ENCODE results near the gene DEK.
A peak's percentile ranks its signal among the peaks of the same experiment; 100 is the strongest.
"Not testable (repeated sequence)": the region's sequence is repeated elsewhere in the genome, so short reads cannot be mapped to it uniquely, and the experiment has no call there.

DEK gene

GRCh38 chr6:18240230-18240629 is 24.1 kb downstream of the DEK start:
- DNase-seq (ENCODE audit: low read depth in 2 of 2), result no peak

DNA sequence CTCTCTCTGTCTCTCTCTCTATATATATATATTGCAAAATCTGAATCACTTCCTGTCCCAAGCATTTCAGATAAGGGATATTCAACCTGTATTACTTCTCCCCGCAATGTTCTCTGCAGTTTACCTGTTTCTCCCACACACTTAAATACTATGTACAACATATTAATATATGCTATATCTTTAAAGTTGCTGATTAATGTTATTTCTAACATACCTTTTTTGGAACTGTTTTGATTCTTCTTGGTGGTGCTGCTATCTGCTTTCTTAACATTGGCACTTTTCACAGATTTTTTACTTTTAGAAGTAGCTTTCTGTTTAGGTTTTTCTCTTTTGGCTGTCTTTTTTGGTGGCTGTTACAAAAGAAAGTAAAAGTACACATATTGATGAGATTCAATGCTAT is 27.2 kb downstream of the DEK start:
- no peak for DNase-seq (ENCODE audit: low read depth in 2 of 2)

DNA sequence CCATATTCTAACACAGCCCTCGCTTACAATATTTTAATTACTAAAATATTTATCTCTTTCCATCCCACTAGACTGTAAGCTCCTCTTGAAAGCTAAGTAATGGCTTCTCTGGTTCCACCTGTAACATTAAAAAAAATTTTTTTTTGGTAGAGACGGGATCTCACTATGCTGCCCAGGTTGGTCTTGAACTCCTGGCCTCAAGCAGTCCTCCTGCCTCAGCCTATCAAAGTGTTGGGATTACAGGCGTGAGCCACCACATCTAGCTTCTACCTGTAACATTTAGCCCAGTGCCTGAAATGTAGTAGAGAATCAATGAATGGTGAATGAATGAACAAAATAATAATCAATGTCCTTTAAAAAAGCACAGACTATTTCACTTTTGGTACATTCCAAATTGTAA is 28.8 kb downstream of the DEK start:
- DNase-seq (ENCODE audit: low read depth in 2 of 2), result no peak

GRCh38 chr6:18234564-18234963 is 29.8 kb downstream of the DEK start:
- no peak for DNase-seq (ENCODE audit: low read depth in 2 of 2)

DNA sequence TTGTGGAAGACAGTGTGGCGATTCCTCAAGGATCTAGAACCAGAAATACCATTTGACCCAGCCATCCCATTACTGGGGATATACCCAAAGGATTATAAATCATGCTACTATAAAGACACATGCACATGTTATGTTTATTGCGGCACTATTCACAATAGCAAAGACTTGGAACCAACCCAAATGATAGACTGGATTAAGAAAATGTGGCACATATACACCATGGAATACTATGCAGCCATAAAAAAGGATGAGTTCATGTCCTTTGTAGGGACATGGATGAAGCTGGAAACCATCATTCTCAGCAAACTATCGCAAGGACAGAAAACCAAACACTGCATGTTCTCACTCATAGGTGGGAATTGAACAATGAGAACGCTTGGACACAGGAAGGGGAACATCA is 30.6 kb downstream of the DEK start:
- not testable (repeated sequence) for DNase-seq (ENCODE audit: low read depth in 2 of 2)

- not testable (repeated sequence) for DNase-seq (ENCODE audit: low read depth in 2 of 2)
Observed at GRCh38 chr6:18231856-18232255, 32.5 kb downstream of the DEK start.

DNA sequence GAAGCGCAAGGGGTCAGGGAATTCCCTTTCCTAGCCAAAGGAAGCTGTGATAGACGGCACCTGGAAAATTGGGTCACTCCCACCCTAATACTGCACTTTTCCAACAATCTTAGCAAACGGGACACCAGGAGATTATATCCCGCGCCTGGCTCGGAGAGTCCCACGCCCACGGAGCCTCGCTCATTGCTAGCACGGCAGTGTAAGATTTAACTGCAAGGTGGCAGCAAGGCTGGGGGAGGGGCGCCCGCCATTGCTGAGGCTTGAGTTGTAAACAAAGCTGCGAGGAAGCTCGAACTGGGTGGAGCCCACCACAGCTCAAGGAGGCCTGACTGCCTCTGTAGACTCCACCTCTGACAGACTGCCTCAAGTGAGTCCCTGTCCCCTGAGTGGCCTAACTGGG is 35.7 kb downstream of the DEK start:
- not testable (repeated sequence) for DNase-seq (ENCODE audit: low read depth in 2 of 2)

- not testable (repeated sequence) for DNase-seq (ENCODE audit: low read depth in 2 of 2)
Observed at GRCh38 chr6:18227166-18227565, 37.2 kb downstream of the DEK start.

DNA sequence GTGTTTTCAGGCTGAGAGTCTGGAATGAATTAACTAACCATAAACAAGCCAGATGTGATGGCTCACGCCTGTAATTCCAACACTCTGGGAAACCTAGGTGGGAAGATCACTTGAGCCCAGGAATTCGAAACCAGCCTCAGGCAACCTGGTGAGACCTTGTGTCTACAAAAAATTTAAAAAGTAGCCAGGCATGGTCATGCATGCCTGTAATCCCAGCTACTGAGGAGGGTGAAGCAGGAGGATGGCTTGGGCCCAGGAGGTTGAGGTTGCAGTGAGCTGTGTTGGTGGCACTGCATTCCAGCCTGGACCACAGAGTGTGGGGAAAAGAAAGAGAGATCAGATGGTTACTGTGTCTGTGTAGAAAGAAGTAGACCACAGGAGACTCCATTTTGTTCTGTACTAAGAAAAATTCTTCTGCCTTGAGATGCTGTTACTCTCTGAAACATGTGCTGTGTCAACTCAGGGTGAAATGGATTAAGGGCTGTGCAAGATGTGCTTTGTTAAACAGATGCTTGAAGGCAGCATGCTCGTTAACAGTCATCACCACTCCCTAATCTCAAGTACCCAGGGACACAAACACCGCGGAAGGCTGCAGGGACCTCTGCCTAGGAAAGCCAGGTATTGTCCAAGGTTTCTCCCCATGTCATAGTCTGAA is 37.8 kb downstream of the DEK start:
- DNase-seq (ENCODE audit: low read depth in 2 of 2), result not testable (repeated sequence)

DNA sequence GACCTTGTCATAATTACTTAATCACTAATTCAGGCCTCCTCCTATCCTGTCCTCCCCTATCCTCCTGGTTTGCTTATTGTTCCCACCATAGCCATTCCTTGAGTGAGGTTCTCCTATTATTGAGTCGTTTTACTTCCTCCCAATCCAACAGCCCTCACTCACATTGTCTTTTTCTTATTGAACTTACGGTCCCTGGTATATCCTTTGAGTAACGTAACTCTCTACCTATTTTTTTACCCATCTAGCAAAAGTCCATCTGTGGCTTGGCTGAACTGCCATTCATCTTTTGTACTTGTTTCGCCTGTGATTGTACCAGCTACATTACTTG is 43.1 kb downstream of the DEK start:
- DNase-seq (ENCODE audit: low read depth in 2 of 2), result no peak

- no peak for DNase-seq (ENCODE audit: low read depth in 2 of 2)
Observed at GRCh38 chr6:18219591-18219990, 44.7 kb downstream of the DEK start.

DNA sequence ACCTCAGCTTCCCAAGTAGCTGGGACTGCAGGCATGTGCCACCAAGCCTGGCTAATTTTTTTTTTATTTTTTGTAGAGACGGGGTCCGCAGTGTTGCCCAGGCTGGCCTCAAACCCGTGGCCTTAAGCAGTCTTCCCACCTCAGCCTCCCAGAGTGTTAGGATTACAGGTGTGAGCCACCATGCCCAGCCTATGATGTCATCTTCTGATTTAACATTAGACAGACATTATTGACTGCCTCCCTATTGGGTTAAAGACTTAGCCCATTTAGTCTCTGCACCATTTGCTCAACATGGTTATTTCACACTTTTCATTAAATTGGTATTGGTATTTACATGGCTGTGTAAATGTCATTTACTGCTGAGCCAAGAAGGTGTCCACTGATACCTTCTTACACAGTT is 46.1 kb downstream of the DEK start:
- DNase-seq (ENCODE audit: low read depth in 2 of 2), result no peak

- DNase-seq (ENCODE audit: low read depth in 2 of 2), result no peak
Observed at GRCh38 chr6:18216411-18216810, 47.9 kb downstream of the DEK start.

GRCh38 chr6:18215436-18215835 is 48.9 kb downstream of the DEK start:
- DNase-seq (ENCODE audit: low read depth in 2 of 2), result no peak

- no peak for DNase-seq (ENCODE audit: low read depth in 2 of 2)
Observed at GRCh38 chr6:18214003-18214402, 50.3 kb downstream of the DEK start.

DNA sequence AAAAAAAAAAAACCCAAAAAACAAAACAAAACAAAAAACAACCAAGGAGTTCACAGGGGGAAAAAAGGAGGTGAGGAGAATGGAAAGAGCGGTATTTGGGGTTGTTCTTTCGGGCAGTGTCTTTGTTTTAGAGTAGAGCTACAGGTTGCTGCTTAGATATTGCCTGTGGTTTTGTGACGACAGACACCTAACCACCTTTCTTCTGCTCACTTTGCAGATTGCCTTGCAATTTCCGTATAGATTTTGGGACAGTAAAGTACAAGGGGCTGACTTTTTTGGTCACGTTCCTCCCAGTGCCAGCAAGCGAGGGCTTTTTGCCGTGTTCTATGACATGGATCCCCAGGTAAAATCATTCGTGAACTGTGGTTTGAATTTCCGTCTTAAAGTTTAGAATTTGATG is 50.9 kb downstream of the DEK start:
- no peak for DNase-seq (ENCODE audit: low read depth in 2 of 2)

DNA sequence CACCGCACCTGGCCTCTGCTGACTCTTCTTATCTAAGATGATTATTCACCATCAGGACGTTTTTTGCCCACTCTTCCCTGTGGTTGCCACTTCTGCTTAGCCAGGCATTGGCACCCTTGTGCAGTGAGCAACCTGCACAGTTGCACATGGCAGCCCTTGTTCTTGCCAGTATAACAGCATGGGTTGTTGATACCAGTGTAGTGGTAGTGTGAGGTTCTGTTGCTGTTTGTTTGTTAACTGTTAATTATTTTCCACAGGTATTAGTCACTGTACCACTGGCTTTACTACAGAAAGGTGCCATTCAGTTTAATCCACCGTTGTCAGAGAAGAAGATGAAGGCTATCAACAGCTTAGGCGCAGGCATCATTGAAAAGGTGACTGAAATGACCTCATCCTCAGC is 52.1 kb downstream of the DEK start:
- DNase-seq (ENCODE audit: low read depth in 2 of 2), result no peak

GRCh38 chr6:18211338-18211737 is 53.0 kb downstream of the DEK start:
- peak in 1 of 2 experiments; percentile 14 for DNase-seq (ENCODE audit: low read depth in 2 of 2)

DNA sequence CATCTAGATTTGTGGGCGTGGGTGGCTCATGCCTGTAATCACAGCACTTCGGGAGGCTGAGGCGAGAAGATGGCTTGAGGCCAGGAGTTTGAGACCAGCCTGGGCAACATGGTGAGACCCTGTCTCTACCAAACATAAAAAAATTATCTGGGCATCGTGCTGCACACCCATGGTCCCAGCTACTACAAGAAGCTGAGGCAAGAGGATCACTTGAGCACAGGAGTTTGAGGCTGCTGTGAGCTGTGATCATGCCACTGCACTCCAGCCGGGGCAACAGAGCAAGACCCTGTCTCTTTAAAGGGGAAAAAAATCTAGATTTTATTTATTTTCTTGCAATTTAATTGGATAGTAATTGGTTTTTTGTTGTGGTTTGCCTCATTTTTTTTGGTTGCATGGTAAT is 53.6 kb downstream of the DEK start:
- no peak for DNase-seq (ENCODE audit: low read depth in 2 of 2)

GRCh38 chr6:18209539-18210197 is 54.7 kb downstream of the DEK start:
- no peak for DNase-seq (ENCODE audit: low read depth in 2 of 2)

GRCh38 chr6:18208778-18209177 is 55.6 kb downstream of the DEK start:
- not testable (repeated sequence) for DNase-seq (ENCODE audit: low read depth in 2 of 2)

GRCh38 chr6:18207949-18208348 is 56.4 kb downstream of the DEK start:
- no peak for DNase-seq (ENCODE audit: low read depth in 2 of 2)

DNA sequence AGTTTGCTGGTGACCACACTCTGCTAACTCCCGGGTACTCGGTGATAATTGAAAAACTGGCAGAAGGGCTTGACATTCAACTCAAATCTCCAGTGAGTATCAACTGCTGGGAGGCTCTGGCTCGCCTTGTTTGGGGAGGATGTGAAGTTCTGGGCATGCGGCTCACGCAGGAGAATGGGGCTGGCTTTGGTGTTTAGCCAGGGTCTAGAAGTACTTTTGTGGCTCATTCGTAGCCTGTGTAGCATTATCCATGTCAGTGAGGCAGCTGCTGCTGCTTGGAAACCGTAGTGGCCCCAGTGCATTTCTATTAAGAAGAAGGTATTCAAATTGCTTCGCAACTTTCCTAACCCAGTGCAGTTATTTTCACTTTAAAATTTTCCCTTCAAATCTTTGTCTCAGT is 56.9 kb downstream of the DEK start:
- DNase-seq (ENCODE audit: low read depth in 2 of 2), result no peak

DNA sequence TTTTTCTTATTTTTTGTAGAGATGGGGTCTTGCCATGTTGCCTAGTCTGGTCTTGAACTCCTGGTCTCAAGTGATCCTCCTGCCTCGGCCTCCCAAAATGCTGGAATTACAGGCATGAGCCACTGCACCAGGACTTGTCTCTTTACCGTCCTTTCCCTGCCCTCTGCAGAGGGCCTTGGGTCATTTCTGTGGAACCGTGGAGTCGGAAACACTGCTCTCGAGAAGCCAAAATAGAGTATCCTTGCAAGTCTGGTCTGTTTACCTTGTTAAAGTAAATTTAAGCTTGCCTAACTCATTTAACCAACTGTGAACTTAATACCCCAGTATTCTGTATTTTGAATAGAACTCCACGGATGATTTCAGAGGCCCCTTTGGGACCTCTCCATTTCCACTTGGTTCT is 57.7 kb downstream of the DEK start:
- DNase-seq (ENCODE audit: low read depth in 2 of 2), result no peak
